Upper lobe of left lung (tissue), 6 donors: Measurements from ENCODE around the gene TOPBP1. TPM values are rescaled to one million over a fixed set of nuclear protein-coding genes. Genes with fewer than 3 reads are reported as not detected.

ENCODE experiments used
- ATAC-seq, 2 donors: fragments of 200-7000 bp; cut with Tn5 transposase; one replicate each; pipeline ENCODE4 v1.9.1; 2022; ENCODE audit warnings: mild to moderate bottlenecking in 2 of 2, moderate library complexity in 2 of 2; ENCODE audit not compliant: low FRiP score in 2 of 2
- DNase-seq, 2 donors: peaks; one replicate each; pipeline ENCODE4 v3.0.0-alpha.2; 2019 to 2020
- H3K27ac ChIP-seq, 4 donors: fragments of 200-600 bp; sonication (generic); one replicate each; pipeline ENCODE4 v1.5.1; 2016 to 2019
- H3K27me3 ChIP-seq, 4 donors: fragments of 200-600 bp; sonication (generic); one replicate each; pipeline ENCODE4 v1.5.1; 2017 to 2019
- H3K36me3 ChIP-seq, 4 donors: fragments of 200-600 bp; sonication (generic); one replicate each; pipeline ENCODE4 v1.5.1; 2016 to 2019
- H3K4me1 ChIP-seq, 4 donors: fragments of 200-600 bp; sonication (generic); one replicate each; pipeline ENCODE4 v1.5.1; 2018 to 2019
- H3K4me3 ChIP-seq, 4 donors: fragments of 200-600 bp; sonication (generic); one replicate each; pipeline ENCODE4 v1.5.1; 2017 to 2019; ENCODE audit warnings: mild to moderate bottlenecking in 2 of 4, moderate library complexity in 1 of 4
- H3K9me3 ChIP-seq, 4 donors: fragments of 200-600 bp; sonication (generic); one replicate each; pipeline ENCODE4 v1.5.1; 2018 to 2019
- EP300 ChIP-seq, 4 donors: sonication (generic); formaldehyde crosslinking; IDR thresholded peaks; one replicate each; pipeline ENCODE4 v1.5.1; 2017; ENCODE audit warnings: antibody characterized with exemption in 4 of 4, control low read depth in 2 of 4
- POLR2A ChIP-seq, 4 donors: fragments of 450-650 bp; IDR thresholded peaks; one replicate each; pipeline ENCODE4 v1.5.1; 2016 to 2017; ENCODE audit warnings: antibody characterized with exemption in 4 of 4, mild to moderate bottlenecking in 2 of 4
- POLR2AphosphoS5 ChIP-seq, 2 donors: sonication (generic); formaldehyde crosslinking; IDR thresholded peaks; one replicate each; pipeline ENCODE4 v1.5.1; 2017; ENCODE audit warnings: antibody characterized with exemption in 2 of 2
- WGBS, 2 donors: methylation state at CpG; one replicate each; pipeline ENCODE4 v1.1.5; 2017 to 2018; 5-methylcytosine and 5-hydroxymethylcytosine counted together
- total RNA-seq, 6 donors: library from RNA; depleted of rRNA in 4 of 6; stranded (reverse); fragments of >200 nt in 4 of 6; gene quantifications; one replicate each; pipeline versions ENCODE4 v1.1.0 to v1.2.1, GENCODE V29; 2016 to 2021
- TF ChIP-seq, protein P1 (sequence below), 6 experiments: fragments of 450-650 bp in 4 of 6; fragments of 200-600 bp in 2 of 6; sonication (generic) in 2 of 6; IDR thresholded peaks; one replicate each; pipeline ENCODE4 v1.5.1; 2016 to 2019; ENCODE audit warnings: antibody characterized with exemption in 6 of 6
- donor health status: DM: no; HTN: no; CAD: no; lungs with moderate emphysema.
- donor health status: DM: no; HTN: yes; CAD: no; lungs with severe emphysema.

The TOPBP1 gene
- total RNA-seq, 6 donors from 2014 or later, result 16.4 to 46.8 (median 22.4) TPM

DNA sequence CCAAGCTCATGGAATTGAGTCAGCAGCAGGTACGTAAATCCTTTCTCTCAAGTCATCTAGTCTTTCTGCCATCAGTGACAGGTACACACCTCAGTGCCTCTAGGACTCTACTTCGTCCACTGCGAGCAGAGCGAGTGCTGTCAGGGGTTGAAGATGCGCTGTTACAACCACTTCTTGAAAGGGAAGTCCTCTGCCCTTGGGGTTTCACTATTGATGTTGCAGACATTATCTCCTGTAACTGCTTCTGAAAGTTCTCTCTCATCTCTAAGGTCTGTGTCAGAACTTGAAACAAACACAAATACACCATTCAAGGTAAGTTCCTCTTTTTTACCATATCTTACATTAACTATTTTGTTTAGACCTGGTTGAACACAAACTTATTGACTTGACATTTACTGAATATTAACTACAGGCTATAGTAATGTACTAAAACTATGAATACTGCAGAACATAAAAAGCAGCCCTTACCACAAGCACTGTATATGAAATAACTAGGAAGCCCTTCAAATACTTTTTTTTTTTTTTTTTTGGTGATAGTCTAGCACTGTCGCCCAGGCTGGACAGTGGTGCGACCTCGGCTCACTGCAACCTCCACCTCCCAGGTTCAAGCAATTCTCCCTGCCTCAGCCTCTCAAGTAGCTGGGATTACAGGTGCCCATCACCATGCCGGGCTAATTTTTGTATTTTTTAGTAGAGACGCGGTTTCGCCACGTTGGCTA lies 41.5 kb downstream of the TOPBP1 start:
- no peaks in the 10 kb centered on the region for H3K27me3 ChIP-seq
- 94 to 96% methylated on average over 13 of the region's 13 CpGs for WGBS, 2 donors
- TF ChIP-seq EP300 (IDR thresholded peaks at IDR 0.05) (no peak), POLR2AphosphoS5 (IDR thresholded peaks at IDR 0.05) (no peak), POLR2A (IDR thresholded peaks at IDR 0.05) (no peak)
- TF ChIP-seq, protein P1, sequence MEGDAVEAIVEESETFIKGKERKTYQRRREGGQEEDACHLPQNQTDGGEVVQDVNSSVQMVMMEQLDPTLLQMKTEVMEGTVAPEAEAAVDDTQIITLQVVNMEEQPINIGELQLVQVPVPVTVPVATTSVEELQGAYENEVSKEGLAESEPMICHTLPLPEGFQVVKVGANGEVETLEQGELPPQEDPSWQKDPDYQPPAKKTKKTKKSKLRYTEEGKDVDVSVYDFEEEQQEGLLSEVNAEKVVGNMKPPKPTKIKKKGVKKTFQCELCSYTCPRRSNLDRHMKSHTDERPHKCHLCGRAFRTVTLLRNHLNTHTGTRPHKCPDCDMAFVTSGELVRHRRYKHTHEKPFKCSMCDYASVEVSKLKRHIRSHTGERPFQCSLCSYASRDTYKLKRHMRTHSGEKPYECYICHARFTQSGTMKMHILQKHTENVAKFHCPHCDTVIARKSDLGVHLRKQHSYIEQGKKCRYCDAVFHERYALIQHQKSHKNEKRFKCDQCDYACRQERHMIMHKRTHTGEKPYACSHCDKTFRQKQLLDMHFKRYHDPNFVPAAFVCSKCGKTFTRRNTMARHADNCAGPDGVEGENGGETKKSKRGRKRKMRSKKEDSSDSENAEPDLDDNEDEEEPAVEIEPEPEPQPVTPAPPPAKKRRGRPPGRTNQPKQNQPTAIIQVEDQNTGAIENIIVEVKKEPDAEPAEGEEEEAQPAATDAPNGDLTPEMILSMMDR (IDR thresholded peaks at IDR 0.05), result no peak
- H3K27ac ChIP-seq, result no peak overlapping the region
- H3K36me3 ChIP-seq, result peaks cover 7 to 90% (median 51%) of the 10 kb centered on the region in 4 donors
- DNase-seq, result peak in 1 of 2 donors; percentile 5
- ATAC-seq, result no peak
- no peaks in the 10 kb centered on the region for H3K4me1 ChIP-seq
- H3K9me3 ChIP-seq, result no peaks in the 10 kb centered on the region
- H3K4me3 ChIP-seq, result no peak overlapping the region

DNA sequence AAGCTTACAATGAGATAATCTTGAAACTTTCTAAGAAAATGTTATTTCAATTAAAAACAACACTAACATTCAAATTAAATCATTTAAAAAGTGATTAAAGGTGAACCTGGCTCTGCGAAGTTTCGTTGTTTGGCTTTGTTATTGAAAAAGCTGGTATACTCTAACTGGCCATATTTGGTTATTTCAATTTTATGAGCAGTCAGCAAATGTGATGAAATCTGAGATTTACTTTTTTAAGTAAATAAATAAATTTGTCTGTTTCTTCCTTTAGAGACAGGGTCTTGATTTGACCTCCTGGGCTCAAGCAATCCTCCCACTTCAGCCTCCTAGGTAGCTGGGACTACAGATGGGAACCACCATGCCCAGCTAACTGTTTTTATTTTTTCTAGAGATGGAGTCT lies 50.2 kb downstream of the TOPBP1 start:
- no peaks in the 10 kb centered on the region for H3K9me3 ChIP-seq
- peaks cover 7 to 87% (median 28%) of the 10 kb centered on the region in 4 donors for H3K36me3 ChIP-seq
- H3K4me3 ChIP-seq, result no peak overlapping the region
- TF ChIP-seq, protein P1 (IDR thresholded peaks at IDR 0.05), result no peak
- TF ChIP-seq EP300 (IDR thresholded peaks at IDR 0.05) (no peak), POLR2A (IDR thresholded peaks at IDR 0.05) (no peak), POLR2AphosphoS5 (IDR thresholded peaks at IDR 0.05) (no peak)
- H3K27ac ChIP-seq, result no peak overlapping the region
- DNase-seq (no peak), ATAC-seq (no peak)
- no peaks in the 10 kb centered on the region for H3K27me3 ChIP-seq
- no peaks in the 10 kb centered on the region for H3K4me1 ChIP-seq
- WGBS, 2 donors, result 97 to 100% methylated on average over 2 of the region's 2 CpGs

DNA sequence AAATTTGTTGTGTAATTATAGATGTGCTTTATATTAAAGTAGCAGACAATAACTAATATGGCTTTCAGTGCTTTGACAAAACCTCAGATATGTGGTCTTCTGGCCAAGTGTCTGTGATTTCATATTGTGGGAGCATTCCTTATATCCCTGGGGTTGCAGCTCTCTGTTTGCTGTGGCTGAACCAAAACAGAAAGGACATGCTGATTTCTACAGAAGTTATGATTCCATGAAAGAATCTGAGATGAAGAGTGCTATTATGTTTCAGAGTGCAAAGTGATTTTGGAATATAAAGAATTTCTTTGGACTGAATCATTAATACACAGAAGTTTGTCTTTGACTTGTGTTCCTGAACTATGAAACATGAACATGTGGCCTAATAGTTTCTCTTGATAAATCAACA lies 51.7 kb downstream of the TOPBP1 start:
- Histone ChIP-seq H3K27me3 (no peaks in the 10 kb centered on the region), H3K9me3 (no peaks in the 10 kb centered on the region), H3K36me3 (peaks cover 7 to 82% (median 22%) of the 10 kb centered on the region in 4 donors), H3K27ac (no peak overlapping the region), H3K4me1 (no peaks in the 10 kb centered on the region), H3K4me3 (no peak overlapping the region)
- no peak for ATAC-seq
- DNase-seq, result no peak
- TF ChIP-seq, protein P1 (IDR thresholded peaks at IDR 0.05), result no peak
- TF ChIP-seq EP300 (IDR thresholded peaks at IDR 0.05), result no peak
- no peak for TF ChIP-seq POLR2AphosphoS5 (IDR thresholded peaks at IDR 0.05)
- no peak for TF ChIP-seq POLR2A (IDR thresholded peaks at IDR 0.05)

DNA sequence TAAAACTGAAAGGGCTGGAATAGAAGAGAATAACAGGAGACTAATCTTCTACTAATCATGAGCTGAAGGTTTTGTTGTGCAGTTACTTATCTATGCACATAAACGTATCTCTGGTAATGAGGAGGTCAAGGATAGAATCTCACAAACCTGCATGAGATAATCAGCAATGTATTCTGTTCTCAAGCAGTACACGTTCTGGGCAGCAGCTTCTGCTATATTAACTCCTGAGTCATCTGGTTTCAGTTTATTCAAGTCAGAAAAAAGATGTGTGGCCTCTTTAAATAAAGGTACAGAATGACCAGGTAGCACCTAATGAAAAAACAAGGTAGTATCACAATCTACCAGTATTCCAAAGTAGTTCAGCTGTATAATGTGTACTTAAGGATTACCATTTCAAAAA lies 53.4 kb downstream of the TOPBP1 start:
- TF ChIP-seq EP300 (IDR thresholded peaks at IDR 0.05) (no peak), POLR2A (IDR thresholded peaks at IDR 0.05) (no peak), POLR2AphosphoS5 (IDR thresholded peaks at IDR 0.05) (no peak)
- TF ChIP-seq, protein P1 (IDR thresholded peaks at IDR 0.05), result no peak
- Histone ChIP-seq H3K9me3 (no peaks in the 10 kb centered on the region), H3K27ac (no peak overlapping the region), H3K4me1 (no peaks in the 10 kb centered on the region), H3K27me3 (no peaks in the 10 kb centered on the region), H3K36me3 (peaks cover 7 to 73% (median 22%) of the 10 kb centered on the region in 4 donors), H3K4me3 (no peak overlapping the region)
- ATAC-seq (no peak), DNase-seq (no peak)
- WGBS, 2 donors, result 74 to 81% methylated on average over 2 of the region's 2 CpGs

DNA sequence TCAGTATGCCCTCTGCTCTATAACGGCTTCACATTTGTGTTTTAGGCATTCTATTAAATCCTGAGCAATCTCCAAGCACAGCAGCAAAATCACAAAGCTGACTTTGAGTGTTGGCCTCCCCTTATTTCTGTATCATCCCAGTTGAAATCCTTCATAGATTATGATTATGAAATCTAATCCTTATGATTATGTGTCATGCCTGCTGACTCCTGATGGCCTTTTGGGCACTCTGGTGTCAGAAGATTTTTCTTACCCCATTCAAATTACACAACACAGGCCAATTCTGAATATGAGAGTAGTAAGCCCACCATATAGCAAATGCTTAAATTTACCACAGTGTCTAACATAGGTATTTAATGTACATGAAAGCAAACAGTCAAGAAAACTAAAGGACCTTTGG lies 53.9 kb downstream of the TOPBP1 start:
- WGBS, 2 donors, result 97% methylated on average over 1 of the region's 1 CpG
- Histone ChIP-seq H3K4me1 (no peaks in the 10 kb centered on the region), H3K36me3 (peaks cover 7 to 73% (median 22%) of the 10 kb centered on the region in 4 donors), H3K9me3 (no peaks in the 10 kb centered on the region), H3K27ac (no peak overlapping the region), H3K4me3 (no peak overlapping the region), H3K27me3 (no peaks in the 10 kb centered on the region)
- ATAC-seq, result no peak
- TF ChIP-seq EP300 (IDR thresholded peaks at IDR 0.05) (no peak), POLR2AphosphoS5 (IDR thresholded peaks at IDR 0.05) (no peak), POLR2A (IDR thresholded peaks at IDR 0.05) (no peak)
- TF ChIP-seq, protein P1 (IDR thresholded peaks at IDR 0.05), result no peak
- no peak for DNase-seq
